CD4-positive, alpha-beta T cell treated with Interleukin-15 for 1 hour (primary cell): ENCODE results near the gene ASAP2.

ENCODE experiments used
- DNase-seq: peaks from one replicate; pipeline ENCODE4 v3.0.0-alpha.2; 2020

The ASAP2 gene

DNA sequence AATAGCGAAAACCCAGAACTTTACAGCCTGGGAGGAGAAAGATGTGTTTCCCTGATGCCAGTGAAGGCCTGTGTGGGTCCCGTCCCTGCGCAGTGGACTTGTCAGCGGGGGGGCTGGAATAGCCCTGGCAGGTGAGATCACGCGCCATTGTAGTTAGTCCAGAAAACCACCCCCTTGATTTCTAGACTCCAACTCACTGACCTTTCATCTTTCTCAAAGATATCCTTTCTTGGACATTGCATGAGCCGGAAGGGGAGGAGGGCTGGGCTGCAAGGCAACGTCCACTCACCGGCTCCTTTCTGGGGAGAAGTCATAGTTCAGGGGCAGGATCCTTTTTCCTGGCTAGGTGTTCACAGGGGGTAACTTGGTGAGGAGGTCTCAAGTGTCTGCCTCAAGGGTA, 22.3 kb upstream of the ASAP2 start:
- DNase-seq = no peak

DNA sequence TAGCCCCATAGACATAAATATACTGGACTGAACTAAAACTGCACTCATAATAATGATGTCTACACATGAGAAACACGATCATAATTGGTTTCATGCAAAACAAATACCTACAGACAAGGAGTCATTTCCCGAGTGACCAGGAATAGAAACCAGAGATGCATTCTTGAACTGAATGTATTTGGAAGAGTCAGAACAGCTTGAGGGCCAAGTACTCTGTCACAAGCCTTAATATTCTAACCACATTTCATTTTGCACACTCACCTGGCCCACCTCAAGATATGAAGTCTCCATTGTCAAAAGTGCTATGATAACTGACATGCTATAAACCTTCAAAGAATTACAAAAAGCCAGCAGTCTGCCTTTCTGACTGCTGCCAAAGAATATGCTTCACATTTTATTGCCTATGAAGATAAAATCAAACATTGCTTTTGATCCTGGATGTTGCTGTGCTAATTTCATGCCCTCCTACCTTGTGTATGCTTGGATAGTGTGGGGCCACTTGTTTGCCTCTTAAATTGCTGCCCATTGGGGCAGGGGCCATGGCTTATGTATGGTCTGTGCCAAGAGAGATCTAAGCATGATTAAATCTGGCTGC, 18.9 kb upstream of the ASAP2 start:
- DNase-seq = no peak

DNA sequence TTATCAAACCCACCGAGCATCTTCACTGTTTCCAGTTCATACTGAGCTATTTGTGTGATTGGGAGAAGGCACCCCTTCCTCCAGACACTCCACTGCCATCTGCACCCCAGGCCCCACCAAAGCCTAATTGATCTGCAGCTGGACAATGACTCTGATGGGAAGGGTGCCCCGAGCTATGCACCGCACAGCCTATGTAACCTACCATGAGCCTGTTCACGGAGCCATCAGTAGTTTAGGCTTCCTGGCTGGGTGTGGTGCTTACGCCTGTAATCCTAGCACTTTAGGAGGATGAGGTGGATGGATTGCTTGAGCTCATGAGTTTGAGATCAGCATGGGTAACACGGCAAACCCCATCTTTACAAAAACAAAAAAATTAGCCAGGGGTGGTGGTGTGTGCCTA, 17.8 kb upstream of the ASAP2 start:
- no peak for DNase-seq

DNA sequence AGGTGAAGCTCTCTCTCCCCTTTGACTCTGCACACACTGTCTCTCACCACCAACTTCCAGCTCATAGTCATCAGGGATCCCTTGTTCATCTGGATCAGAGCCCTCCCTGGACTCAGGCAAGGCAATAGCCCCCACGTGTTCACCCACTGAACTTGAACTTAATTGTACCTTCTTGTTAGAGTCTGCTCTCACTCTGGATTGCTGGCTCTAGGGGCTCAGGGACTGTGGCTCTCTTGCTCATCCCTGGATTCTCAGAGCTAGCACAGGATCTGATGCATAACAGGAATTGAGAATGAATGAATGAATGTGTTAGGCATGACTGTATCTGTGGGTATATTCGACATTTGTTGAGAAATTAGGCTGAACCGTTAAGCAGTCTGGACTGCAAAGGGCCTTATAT, 16.7 kb upstream of the ASAP2 start:
- no peak for DNase-seq

DNA sequence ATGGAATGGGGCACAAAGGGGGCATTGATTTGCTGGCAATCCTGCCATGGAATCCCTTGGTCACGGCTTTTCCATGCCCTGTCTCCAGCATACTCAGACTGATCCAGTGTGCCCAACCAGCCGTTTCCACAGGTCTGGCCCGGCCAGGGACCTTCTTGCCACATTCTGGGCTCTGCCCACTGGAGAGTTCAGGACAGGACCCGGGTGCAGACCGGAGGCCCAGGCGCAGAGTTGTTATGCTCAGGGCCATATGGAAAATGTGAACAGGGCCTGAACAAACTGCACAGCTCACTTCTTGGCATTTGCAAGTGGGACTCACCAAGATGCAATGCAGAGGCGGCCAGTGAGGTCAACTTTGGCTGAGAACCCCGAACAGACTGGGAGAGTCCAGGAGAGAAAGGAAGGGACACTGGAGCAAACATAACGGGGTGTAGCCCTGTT, 15.6 kb upstream of the ASAP2 start:
- DNase-seq = no peak

DNA sequence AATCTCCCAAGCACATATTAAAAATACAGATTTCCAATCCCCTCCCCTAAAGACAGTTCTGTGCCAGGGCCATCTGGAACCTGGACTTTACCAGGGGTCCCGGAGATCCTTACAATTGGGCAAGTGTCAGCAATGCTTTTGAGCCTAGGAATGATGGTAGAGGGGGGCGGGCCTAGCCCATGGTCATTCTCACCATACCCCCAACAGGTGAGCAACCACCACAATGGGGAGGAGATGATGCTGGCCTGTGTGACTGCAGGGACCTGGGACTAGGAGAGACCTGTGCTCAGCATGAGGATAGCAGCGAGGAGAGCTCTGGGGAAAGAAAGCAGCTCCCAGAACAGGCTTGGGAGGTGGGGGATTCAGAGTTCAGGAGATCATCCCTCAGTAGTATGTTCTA, 13.9 kb upstream of the ASAP2 start:
- no peak for DNase-seq

DNA sequence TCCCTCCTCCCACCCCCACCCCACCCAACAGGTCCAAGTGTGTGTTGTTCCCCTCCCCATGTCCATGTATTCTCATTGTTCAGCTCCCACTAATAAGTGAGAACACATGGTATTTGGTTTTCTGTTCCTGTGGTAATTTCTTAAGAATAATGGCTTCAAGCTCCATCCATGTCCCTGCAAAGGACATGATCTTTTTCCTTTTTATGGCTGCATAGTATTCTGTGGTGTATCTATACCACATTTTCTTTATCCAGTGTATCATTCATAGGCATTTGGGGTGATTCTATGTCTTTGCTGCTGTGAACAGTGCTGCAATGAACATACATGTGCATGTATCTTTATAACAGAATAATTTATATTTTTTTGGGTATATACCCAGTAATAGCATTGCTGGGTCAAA, 12.3 kb upstream of the ASAP2 start:
- no peak for DNase-seq

DNA sequence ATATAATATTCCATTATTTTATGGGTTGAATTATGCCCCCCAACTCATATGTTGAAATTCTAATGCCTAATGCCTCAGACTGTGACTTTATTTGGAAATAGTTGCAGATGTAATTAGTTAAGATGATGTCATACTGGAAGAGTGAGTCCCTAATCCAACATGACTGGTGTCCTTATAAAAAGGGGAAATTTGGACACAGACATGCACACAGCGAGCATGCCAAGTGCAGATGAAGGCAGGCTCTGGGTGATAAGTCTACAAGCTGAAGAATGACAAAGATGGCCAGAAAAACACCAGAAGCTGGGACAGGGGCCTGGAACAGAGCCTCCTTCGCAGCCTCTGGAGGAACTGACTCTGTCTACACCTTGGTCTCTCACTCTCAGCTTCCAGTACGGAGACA, 10.0 kb upstream of the ASAP2 start:
- DNase-seq = no peak

DNA sequence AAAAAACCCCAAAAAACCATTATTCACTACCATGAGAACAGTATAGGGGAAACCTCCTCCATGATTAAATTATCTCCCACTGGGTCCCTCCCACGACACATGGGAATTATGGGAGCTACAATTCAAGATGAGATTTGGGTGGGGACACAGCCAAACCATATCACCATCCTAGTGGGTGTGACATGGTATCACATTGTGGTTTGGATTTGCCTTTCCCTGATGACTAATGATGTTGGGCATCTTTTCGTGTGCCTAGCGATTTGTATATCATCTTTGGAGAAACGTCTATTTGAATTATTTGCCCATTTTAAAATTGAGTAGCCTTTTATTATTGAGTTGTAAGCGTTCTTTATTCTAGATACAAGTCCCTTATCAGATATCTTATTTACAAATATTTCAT, 8.7 kb upstream of the ASAP2 start:
- no peak for DNase-seq

DNA sequence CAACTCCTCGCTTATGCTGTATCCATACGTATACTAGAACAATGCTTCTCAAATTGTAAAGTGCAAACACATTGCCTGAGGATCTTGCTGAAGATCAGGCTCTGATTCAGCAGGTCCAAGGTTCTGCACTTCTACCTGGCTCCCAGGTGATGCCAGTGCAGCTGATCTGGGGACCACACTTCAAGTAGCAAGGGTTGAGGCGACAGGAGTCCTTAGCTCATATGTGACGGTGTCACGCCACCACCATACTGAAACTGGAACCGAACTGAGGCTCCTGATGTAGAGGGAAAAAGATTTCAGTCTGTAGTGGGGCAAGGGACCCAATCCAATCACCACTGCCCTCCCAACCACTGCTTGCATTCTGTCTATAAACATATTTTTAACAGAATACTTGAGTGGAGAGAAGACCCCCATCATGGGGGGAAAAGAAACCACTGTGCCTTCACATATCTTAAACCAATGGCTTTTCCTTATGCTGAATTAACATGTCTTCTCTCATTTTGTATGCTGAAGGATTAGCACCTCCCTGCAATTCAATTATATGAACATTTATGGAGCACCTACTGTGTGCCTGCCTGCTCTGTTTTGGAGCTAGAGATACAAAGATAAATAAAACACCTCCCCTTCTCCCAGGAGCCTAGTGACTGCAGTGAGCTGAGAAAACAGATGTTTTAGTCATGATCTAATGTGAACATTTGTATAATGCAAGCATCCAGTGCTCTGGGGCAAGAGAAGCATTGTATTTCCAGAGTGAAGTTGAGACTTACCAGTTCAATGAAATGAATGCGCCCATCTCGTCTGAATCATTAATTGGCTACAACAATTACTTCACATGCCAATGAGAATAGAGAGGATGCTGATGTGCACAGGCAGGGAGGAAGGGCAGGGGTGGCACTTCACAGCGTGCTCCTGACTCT, 6.6 kb upstream of the ASAP2 start:
- no peak for DNase-seq

DNA sequence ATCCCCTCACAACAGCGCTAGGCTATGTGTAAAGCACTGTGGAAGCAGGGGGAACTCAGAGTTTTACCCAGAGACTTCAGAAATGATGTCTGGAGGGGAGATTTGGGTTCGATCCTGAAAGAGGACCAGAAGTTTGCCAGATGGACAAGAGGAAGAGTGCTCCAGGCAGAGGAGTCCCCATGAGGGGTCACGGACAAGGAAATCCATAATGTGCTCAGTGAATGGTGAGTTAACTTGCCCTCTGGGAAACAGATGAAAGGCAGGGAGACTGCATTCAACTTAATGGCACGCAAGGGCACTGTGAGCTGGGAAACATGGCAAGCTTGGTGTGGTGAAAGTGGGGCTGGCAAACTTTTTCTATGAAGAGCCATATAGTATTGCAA, 6.0 kb upstream of the ASAP2 start:
- DNase-seq = no peak

DNA sequence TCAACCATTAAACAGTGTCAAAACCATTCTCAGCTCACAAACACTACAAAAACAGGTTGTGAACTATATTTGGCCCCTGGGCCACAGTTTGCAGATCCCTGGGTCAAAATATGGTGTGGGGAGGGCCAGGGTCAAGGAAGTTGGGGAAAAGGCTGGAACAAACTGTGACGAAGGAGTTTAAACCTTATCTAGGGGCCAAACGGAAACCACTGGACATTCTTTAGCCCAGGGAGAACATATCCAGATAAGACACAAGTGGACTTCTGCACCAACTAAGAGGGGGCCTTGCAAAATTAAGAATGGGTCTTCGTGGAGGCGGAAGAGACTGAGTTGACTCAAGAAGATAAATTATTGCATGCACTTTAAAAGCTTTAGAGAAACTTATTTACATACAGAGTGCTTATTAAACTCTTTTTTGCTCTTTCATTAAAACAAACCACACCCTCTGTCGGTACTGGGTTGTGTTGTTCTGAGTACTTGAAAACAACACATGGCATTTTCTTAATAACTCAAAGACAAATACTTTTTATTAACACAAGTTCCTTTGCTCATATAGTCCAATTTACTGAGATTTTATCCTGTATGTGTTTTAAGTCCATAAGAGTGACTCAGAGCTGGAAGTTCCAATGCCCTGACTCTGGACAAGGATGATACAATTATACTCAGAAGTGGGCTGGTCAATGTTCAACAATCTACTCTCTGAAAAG, 5.3 kb upstream of the ASAP2 start:
- no peak for DNase-seq

DNA sequence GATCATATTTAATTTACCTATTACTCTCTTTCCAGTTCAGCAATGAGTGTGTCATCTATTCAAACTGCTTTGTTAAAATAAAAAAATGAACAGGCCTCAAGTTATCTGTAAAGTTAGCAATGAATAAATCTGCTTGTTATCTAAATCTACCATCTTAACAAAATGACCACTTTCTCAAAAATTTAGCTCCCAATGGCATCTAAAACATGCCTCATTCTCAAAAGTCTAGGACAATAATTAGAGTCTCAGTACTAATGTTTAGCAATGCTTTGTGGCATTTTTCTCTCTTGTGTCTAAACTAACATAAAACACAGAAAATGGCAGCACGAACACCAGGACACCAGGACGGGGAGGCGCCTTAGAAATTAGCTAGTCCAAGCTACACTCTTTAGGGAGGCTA, 3.6 kb upstream of the ASAP2 start:
- no peak for DNase-seq

DNA sequence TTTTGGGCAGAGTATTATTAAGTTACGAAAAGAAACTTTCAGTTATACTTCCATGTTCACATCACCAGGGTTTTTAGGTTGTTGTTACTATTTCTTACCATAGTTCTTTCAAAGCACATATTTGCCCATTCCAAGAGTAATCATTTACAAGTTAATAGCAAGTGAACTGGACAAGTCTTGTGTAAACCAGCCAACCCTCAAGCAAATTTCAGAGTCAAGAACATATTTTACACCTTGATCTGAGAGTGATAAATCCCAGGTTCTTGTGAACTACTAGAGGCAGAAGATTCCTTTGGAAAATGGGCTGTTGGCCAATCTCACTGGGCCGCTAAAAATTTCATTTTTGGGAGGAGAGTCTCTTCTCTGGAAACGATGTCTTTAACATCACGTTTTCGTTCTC, 2.7 kb upstream of the ASAP2 start:
- DNase-seq = no peak

DNA sequence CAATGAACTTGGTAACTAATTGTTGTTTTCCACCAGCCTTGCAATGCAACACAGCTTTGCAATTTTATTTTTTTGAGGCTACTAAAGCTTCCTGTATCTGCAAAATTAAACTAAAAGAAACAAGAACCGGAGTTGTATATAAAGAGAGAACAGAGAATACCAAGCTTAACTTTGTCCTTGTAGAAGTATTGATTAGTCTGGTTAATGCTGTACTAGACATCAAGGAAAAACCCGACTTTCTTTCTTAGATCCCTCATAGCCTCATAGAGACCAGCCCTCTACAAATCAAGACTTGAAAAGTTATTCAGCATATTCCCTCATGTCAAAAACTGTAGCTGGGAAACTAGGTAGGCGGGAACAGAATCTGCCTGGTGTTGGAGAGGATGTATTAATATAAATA, 1.7 kb upstream of the ASAP2 start:
- no peak for DNase-seq

DNA sequence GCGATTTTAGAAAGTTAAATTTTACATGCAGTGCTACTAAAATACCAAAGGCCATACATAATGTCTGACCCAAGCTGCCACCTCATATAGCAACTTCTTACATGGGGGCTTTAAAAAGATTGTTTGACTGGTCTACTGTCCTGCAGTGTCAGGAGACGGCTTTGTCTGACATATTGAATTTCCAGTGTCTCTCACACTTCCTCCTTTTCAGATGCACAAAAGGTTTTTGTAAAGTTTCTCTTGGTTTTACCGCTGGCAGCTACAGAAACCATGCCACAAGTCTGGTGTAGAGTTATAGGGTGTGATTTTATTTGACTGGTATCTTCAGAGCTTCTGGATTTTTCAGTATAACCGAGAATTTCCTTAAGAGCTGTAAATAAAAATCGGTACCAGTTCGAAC, 1.1 kb upstream of the ASAP2 start:
- DNase-seq = no peak

DNA sequence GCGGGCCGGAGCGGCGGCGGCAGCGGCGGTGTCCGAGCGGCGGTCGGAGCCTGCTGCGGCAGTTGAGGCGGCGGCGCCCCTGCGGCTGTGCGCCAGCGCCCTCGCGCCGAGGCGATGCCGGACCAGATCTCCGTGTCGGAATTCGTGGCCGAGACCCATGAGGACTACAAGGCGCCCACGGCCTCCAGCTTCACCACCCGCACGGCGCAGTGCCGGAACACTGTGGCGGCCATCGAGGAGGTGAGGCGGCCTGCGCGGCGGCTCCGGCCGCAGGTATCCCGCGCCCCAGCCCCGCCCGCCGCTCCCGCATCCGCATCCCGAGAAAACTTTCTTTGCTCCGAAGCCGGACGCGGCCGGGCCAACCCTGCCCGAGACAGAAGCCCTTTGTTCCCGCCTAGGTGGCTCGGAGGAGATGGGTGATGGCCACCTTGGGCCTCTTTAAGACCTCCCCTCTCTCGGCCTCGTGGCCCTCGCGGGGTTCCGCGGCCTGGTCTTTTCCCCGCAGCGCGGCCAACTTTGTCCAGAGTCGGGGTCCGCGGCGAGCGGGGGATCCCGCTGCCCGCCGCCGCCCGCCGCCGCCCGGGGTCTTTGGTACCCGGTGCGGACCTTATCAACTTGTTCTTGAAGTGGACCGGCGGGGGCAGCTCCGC, 504 bp downstream of the ASAP2 start:
- DNase-seq = no peak

DNA sequence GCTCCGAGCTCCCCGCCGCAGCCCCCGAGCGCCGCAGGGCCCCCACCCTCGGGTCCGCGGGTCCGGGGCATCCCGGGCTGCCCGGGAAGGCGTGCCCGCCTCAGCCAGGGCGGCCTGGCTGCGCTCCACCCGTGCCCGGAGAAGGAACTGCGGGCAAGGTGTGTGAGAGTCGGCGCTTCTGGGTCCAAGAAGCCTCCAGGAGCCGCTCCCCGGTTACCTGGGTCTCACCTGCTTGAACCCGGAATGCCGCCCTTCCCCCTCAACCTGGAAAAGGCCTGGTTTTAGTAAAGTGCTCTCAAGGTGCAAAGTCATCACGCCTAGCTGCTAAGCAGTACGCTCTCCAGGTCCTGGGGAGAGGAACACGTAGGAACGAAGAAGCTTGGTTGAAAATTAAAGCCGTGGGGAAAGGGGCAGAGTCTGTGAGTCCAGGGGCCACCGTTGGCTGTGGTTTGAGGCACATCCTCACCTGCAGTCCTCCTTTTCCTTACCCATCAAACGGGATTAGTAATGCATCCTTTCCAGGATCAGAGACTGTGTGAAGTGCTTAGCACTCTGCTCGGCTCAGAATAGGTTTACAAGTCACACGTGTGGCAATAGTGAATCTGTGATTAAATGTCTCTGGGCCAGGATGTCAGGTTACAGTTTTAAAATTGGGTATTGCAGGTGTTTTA, 1.2 kb downstream of the ASAP2 start:
- no peak for DNase-seq

DNA sequence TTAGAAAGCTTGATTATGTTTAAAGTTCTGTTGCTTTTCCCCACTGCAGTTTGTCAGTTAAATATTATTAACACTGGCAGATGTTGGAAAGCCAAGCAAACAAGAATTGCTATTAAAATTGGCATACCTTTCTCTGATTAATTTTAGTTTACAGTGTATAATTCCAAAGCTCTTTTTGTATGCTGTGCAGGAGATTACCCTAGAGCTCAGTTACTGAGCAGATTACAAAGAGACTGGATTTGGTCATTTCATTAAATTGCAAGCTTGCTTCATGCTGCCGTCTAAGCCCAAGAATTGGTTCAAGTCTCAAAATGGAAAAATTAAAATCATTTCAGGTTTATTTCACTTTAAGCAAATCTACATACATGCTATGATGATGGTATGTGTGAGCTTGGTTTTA, 2.3 kb downstream of the ASAP2 start:
- no peak for DNase-seq

DNA sequence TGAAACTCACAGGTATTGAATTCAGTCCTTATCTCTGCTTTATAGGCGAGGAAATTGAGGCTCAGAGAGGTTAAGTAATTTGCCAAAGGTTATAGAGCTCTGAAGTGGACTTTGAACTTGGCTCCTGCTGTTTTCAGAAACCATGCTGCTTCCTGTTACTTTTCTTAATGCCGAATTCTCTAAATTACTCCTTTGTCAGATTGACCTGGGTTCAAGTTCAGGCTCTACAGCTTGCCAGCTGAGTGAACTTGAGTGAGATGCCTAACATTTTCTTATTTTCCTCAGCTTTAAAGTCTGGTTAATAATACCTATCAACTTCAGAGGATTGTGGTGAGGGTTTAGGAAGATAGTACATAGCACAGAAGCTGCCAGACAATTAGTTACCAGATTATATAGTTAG, 3.4 kb downstream of the ASAP2 start:
- DNase-seq = no peak

DNA sequence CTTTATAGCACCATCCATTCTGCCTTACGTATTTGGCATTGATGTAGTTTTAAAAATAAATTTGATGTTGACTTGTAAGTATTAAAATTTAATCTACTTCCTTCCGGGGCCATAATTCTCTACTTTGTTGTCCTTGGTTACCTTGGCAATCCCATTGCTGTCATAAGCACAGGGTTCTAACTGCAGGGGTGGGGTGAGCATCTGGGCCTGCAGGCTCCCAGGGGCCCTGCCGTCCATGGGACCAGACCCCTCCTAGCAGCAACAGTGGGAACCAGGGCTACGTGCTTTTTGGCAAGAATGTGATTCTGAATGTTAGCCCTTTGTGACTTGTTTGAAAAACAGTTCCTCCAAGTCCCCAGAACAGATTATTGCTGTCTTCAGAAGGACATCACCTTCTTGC, 4.9 kb downstream of the ASAP2 start:
- no peak for DNase-seq

DNA sequence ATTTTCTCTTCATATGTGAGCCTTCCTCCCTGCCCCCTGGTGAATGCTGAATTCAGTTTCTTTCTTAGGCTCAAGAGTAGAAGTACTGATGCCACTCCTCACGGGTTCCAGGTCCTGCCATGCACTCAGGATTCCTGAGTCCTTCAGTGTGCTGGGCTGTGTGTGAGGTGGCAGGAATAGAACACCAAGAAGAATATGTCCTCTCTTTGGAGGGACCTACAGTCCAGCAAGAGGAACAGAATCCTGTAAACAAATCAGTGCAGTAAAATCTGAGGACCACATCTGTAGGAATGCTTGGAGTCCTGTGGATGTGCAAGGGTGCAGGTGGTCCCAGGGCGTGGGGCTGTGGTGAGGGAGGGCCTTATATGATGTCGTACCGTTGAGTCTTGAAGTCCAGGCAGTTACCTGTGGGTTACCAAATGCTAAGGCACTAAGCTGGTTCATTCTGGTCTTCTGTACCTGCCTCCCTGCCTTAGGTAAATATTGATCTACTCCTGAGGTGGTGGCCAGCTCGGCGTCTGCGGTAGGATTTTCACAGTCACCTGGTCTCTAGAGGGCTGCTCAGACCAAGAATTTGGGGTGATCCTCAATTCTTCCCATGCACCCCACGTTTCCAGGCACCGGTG, 5.5 kb downstream of the ASAP2 start:
- DNase-seq = no peak
